Measurements from ENCODE around the gene RGS3.

The RGS3 gene

GRCh38 chr9:113612828-113613227, 149.3 kb downstream of the RGS3 start:
- Histone ChIP-seq H3K27ac (replicated peaks) (no peak overlapping the region), H3K4me3 (replicated peaks; ENCODE audit: insufficient read depth, low read length) (no peak overlapping the region), H3K27me3 (ENCODE audit: insufficient read depth, poor library complexity, severe bottlenecking) (no peaks in the 10 kb centered on the region)
- no peak for TF ChIP-seq CTCF (IDR thresholded peaks at IDR 0.05; ENCODE audit: insufficient read depth, low read length)
- no peak for TF ChIP-seq GABPA (IDR thresholded peaks at IDR 0.05; ENCODE audit: low read depth)
- TF ChIP-seq SPI1 (IDR thresholded peaks at IDR 0.05; ENCODE audit: borderline replicate concordance, low read depth), result no peak
- no peak for TF ChIP-seq REST (IDR thresholded peaks at IDR 0.05; ENCODE audit: insufficient replicate concordance, low read depth)
- no peak for TF ChIP-seq POLR2AphosphoS5 (IDR thresholded peaks at IDR 0.05; ENCODE audit: low read depth)
- DNase-seq (ENCODE audit: low read depth in 1 of 2, low spot score in 1 of 2), result no peak

GRCh38 chr9:113613815-113614413, 150.4 kb downstream of the RGS3 start:
- Histone ChIP-seq H3K4me3 (replicated peaks; ENCODE audit: insufficient read depth, low read length) (no peak overlapping the region), H3K27me3 (ENCODE audit: insufficient read depth, poor library complexity, severe bottlenecking) (no peaks in the 10 kb centered on the region), H3K27ac (replicated peaks) (no peak overlapping the region)
- DNase-seq (ENCODE audit: low read depth in 1 of 2, low spot score in 1 of 2), result no peak
- TF ChIP-seq SPI1 (IDR thresholded peaks at IDR 0.05; ENCODE audit: borderline replicate concordance, low read depth) (no peak), GABPA (IDR thresholded peaks at IDR 0.05; ENCODE audit: low read depth) (no peak), REST (IDR thresholded peaks at IDR 0.05; ENCODE audit: insufficient replicate concordance, low read depth) (no peak), CTCF (IDR thresholded peaks at IDR 0.05; ENCODE audit: insufficient read depth, low read length) (no peak), POLR2AphosphoS5 (IDR thresholded peaks at IDR 0.05; ENCODE audit: low read depth) (no peak)

GRCh38 chr9:113614843-113615648, 151.5 kb downstream of the RGS3 start:
- no peak for DNase-seq (ENCODE audit: low read depth in 1 of 2, low spot score in 1 of 2)
- no peak for TF ChIP-seq GABPA (IDR thresholded peaks at IDR 0.05; ENCODE audit: low read depth)
- no peak for TF ChIP-seq POLR2AphosphoS5 (IDR thresholded peaks at IDR 0.05; ENCODE audit: low read depth)
- no peak for TF ChIP-seq CTCF (IDR thresholded peaks at IDR 0.05; ENCODE audit: insufficient read depth, low read length)
- no peak for TF ChIP-seq REST (IDR thresholded peaks at IDR 0.05; ENCODE audit: insufficient replicate concordance, low read depth)
- TF ChIP-seq SPI1 (IDR thresholded peaks at IDR 0.05; ENCODE audit: borderline replicate concordance, low read depth), result no peak
- H3K27ac ChIP-seq (replicated peaks), result no peak overlapping the region

More at GRCh38 chr9:113614843-113615648, 151.5 kb downstream of the RGS3 start:
- Histone ChIP-seq H3K27me3 (ENCODE audit: insufficient read depth, poor library complexity, severe bottlenecking) (peaks cover 2% of the 10 kb centered on the region), H3K4me3 (replicated peaks; ENCODE audit: insufficient read depth, low read length) (no peak overlapping the region)
